OCI-LY1 (cell line): Measurements from ENCODE around the gene ATP8B2.

Experiments
- CTCF ChIP-seq: fragments of 200-600 bp; sonication (generic), shearing (Covaris generic); IDR thresholded peaks from 2 replicates; pipeline ENCODE4 v1.5.1; 2017; ENCODE audit warnings: mild to moderate bottlenecking, antibody characterized with exemption, low read length, moderate library complexity, mixed read lengths
- EZH2 ChIP-seq: fragments of 200-600 bp; sonication (generic), shearing (Covaris generic); IDR thresholded peaks from 2 replicates; pipeline ENCODE4 v1.8.0; 2017; ENCODE audit warnings: borderline replicate concordance, mixed run types, mild to moderate bottlenecking, antibody characterized with exemption, low read length, moderate library complexity, mixed read lengths

GRCh38 chr1:154313066-154313356, 12.3 kb upstream of the ATP8B2 start:
- no peak for TF ChIP-seq CTCF
- no peak for TF ChIP-seq EZH2
